Stomach (tissue), 4 donors: ENCODE results near the gene KNG1.

Experiments used
- CTCF ChIP-seq, 7 experiments: fragments of 450-650 bp in 4 of 7; fragments of 200-600 bp in 3 of 7; sonication (generic) in 3 of 7; IDR thresholded peaks; one replicate each; pipeline ENCODE4 v1.5.1; 2016 to 2019; ENCODE audit warnings: antibody characterized with exemption in 7 of 7, control low read depth in 2 of 7, mild to moderate bottlenecking in 1 of 7
- POLR2A ChIP-seq, 4 donors: fragments of 450-650 bp; IDR thresholded peaks; one replicate each; pipeline ENCODE4 v1.6.1; 2016; ENCODE audit warnings: antibody characterized with exemption in 4 of 4, control low read depth in 2 of 4, mild to moderate bottlenecking in 1 of 4, moderate library complexity in 1 of 4

GRCh38 chr3:186772701-186773417, 55.7 kb downstream of the KNG1 start:
- TF ChIP-seq CTCF (IDR thresholded peaks at IDR 0.05) (no peak), POLR2A (IDR thresholded peaks at IDR 0.05) (no peak)
